Stimulated activated CD4-positive, alpha-beta T cell treated with anti-CD3 and anti-CD28 coated beads, Interleukin-15, amount 100 ng/mL, for 24 hours (primary cell): ENCODE results near the gene ROCK2.
"Not testable (repeated sequence)": the region's sequence is repeated elsewhere in the genome, so short reads cannot be mapped to it uniquely, and the experiment has no call there.

Experiments
- DNase-seq: peaks from one replicate; pipeline ENCODE4 v3.0.0-alpha.2; 2020

ROCK2 gene

DNA sequence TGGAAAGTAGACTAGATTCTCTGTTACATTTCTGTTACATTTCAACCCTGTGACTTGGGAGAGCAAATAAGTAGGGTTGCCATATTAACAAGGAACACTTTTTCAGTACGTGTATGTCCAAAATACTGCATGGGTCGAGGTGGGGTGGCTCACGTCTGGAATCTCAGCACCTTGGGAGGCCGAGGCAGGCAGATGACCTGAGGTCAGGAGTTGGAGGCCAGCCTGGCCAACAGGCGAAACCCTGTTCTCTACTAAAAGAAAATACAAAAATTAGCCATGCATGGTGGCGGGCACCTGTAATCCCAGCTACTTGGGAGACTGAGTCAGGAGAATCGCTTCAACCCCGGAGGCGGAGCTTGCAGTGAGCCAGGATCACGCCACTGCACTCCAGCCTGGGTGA is 178.0 kb downstream of the ROCK2 start:
- DNase-seq, result no peak

DNA sequence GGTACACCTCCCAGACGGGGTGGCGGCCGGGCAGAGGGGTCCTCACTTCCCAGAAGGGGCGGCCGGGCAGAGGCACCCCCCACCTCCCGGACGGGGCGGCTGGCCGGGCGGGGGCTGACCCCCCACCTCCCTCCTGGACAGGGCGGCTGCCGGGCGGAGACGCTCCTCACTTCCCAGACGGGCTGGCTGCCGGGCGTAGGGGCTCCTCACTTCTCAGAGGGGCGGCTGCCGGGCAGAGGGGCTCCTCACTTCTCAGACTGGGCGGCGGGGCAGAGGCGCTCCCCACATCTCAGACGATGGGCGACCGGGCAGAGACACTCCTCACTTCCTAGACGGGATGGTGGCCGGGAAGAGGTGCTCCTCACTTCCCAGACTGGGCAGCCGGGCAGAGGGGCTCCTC is 179.4 kb downstream of the ROCK2 start:
- DNase-seq, result not testable (repeated sequence)

DNA sequence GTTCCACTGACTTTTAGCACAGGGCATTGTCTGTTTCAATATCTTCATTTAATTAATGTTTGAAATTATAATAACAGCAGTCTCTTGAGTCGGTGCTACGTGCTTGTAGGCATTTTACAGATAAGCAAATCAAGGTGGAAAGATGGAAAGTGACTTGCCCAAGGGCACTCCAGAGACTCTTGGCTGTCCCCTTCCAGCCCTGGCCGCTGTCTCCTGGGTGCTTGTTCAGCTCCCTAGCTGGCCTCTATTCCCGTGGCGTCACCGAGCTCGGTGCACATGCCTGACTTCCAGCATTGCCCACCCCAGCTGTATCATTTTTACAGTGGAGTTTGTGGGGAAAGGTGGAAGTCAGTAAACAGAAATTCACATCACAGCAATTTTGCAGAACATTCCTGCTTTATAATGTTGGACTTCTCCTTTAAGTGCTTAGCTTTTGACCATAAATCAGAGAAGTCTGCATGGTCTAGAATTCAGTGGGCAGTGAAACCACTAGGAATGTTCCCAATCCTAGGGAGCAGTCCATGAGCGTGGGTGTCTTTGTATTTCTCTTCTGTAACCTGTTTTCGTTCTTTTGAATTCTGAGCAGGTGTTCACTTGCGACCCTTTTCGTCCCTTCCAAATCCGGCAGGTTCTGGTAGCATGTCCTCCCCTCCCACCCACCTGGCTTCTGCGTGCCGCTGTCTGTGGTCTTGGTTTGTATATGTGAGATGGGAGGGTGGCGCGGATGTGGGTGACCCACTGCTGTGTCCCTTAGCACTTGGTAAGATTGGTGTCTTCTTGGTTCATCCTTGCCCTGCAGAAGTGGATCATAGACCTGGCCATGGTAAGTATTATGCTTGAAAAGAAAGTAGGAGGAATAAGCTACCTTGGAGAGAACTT is 180.8 kb downstream of the ROCK2 start:
- no peak for DNase-seq

DNA sequence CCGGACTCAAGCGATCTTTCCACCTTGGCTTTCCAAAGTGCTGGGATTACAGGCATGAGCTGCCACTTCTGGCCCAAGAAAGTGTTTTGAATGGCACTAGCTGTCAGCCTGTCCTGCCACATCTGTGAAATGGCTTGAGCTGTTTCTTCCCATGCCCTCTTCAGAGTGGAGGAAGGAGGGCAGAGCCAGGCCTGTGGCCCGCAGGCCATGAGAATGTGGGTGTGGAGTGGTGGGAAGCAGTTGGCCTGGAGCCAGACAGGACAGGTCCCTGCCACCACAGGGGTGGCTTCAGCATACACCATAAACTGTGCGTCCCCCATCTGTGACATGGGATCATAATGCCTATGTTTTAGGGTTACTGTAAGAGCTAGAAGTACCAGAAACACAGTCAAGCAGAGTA is 182.7 kb downstream of the ROCK2 start:
- no peak for DNase-seq

DNA sequence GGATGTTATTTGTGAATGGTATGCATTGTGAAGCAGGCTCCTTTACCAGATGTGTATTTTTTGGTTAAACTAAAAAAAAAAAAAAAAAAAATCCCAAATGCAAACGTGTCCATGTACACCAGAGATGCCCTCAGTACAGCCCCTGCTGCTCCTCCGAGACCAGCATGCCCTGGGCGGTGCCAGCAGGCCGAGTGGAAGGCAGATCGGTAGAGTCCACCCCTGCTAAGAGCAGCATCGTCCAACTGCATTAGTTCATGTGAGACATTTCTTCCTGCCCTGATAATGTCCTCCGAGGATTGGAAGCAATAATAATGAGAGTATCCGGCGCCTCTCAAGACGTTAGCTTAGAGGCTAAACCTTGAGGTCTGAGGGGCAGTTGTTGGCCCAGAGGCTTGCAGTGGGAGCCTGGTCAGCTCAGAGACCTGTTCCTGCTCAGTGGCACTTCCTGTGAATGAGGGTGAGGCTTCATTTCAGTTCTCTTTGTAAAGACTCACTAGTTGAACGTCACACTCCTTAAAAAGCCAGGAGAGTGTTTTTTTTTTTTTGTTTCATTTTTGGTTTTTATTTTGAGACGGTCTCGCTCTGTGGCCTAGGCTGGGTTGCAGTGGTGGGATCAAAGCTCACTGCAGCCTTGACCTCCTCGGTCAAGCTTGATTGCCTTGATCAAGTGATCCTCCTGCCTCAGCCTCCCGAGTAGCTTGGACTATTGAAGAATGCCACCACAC is 183.5 kb downstream of the ROCK2 start:
- no peak for DNase-seq

DNA sequence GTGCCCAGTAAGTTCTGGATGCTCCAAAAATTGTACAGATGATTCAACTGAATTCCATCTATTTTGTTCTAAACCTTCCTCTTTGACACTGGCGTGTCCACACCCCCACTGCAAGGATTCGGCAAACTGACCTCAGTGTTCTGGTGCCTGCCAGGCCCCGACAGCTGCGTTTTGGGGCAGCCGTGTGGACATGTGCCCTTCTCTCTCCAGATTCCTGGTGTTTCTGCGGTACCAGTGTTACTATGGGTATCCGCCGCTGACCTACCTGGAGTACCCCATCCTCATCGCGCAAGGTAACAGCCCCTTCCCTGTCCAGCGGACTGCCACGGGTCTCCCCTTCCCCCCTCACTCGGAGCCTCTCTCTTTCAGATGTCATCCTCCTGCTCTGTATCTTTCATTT is 184.2 kb downstream of the ROCK2 start:
- DNase-seq, result no peak

DNA sequence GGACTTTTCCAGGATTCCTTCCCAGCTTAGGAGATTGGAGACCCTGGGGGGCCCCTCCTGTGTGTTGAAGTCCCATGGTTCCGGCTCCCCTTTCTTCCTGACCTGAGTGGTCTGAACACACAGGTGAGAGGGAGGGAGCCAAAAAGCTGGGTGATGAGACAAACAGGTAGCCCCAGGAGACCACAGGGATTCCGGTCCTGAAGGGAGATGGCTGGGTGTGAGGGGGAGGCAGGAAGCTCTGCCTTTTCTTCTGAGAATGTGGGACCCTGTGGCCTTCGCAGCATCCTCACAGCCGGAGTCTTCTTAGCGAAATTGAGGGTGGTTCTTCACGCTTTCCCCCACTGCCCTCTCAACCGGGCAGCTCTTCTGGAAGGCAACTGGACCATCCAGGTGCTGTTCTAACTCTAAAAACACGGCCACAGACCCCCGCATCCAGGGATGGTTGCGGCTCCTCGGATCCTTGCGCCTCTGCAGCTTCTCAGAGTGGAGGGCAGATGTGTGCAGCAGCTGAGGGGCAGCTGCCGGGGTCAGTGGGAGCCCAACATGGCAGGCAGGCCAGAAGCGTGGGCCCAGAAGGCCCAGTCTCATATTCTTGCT is 184.8 kb downstream of the ROCK2 start:
- DNase-seq, result no peak

DNA sequence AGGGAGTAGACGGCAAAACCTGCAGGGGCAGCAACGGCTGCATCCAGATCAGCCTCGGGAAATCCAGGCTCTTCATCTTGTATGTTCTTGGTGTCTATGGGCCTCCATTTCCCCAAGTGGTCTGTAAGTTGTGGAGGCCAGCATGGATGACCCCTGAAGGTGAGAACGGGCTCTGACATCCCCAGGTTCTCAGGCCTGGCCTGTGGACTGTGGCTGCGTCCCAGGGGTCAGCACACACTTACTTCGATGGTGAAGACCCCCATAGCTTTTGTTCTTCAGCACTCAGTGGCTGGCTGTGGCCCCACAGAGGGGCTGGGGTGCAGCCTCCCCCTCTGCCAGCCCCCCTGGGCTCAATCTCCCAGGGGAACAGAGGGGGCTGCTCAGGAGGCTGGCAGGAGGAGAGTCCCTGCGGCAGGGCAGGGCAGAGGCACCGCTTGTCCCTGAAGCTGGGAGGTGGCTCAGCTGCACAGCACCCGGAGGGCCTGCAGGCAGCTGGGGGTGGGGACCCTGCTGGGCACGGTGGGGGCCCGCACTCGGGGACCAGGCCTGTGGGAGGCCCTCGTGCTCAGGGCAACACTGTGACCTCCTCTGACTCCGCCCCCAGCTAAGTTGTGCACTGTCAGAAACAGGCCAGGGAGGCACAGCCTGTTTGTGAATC is 185.4 kb downstream of the ROCK2 start:
- DNase-seq, result no peak

DNA sequence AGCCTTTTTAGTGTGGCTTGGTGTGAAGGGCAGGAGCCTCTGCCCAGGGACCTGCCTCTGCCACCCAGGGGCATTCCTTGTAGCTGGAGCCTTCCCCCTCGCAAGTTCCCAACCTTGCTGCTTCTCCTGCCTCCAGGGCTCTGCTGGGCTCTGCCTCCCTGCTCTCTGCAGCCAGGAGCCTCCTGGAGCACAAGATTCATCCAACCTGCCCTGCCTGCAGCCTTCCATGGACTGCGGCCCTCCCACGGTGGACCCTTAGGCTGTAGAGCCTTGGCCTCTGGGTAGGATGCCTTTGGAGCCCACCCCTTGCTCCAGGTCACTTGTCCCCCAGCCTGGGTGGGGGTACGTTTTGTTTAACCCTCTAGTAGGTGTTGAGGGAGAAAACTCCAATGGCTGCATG is 186.7 kb downstream of the ROCK2 start:
- no peak for DNase-seq

DNA sequence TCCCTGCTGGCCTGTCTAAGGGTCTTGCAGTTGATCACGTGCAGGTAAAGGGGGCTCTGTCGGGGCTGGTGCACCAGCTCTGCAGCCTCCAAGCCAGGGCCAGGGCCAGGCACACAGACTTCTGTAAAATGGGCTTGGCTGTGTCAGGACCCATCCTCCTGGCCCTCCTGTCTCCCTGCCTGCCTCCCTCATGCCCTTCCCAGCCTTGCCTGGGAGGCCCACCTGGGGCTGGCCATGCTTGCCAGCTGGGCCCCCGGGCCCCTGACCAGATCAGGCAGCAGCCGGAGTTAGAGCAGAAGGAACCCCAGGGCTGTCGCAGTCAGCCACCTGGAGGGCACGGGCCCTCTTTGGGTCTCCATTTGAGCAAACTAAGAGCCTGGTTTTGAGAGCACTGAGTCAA is 187.1 kb downstream of the ROCK2 start:
- no peak for DNase-seq

DNA sequence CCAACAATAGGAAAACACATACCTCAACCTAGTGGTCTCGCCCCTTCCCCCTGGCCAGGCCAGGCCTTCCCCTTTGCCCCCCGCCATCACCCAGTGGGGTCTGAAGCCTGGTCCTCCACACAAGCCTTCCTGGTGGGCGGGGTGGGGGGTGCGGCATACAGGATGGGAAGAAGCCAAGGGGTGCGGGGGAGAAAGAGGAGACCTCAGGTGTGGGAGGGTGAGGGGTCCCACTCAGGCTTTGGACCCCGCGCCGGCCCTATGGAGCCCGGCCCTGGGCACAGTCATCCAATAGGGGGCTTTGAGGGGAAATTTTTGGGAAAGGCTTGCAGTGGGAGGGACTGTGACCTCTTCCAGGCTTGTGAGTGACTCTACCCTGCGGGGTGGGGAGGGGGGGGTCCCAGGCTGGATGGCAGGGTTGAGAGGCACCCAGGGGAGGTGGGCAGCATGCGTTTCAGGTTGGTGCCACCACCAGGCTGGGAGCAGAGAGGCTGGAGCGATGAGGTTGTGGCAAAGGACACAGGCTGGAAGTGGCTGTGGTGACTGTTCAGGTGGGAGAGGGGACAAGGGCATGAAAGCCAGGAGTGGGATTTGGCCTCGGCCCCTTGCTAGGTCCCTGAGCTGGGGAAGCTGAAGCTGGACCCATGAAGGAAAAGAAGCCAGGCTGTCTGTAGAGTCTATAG is 187.9 kb downstream of the ROCK2 start:
- no peak for DNase-seq

DNA sequence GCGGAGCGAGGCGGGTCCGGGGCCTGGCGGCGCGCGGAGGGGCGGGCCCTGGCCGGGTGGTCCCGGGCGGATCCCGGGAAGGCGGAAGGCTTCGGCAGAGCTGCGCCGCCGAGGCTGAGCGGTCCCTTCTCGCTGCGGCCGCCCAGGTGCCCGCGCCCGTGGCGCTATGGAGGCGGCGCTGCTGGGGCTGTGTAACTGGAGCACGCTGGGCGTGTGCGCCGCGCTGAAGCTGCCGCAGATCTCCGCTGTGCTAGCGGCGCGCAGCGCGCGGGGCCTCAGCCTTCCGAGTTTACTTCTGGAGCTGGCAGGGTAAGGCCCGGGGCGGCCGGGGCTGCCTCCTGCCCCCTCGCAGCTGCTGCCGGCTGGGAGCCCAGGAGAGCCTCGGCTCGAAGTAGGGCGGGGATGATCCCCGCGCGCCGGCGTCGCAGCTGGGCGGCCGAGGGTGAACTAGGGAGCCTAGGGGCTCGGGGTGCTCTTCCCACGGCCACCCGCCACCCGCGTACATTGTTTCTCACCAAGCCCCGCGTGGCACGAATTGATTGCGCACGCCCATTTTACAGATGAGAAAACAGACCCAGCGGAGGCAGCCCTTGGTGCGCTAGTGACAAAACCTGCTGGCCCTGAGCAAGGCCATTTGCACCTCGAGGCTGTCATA is 188.9 kb downstream of the ROCK2 start, which contains the start of gene SLC66A3:
TSS of gene SLC66A3 (plus strand) at position 87 of the 655 bp plus-strand sequence. CDS start at position 167, 80 bp downstream.
- no peak for DNase-seq

DNA sequence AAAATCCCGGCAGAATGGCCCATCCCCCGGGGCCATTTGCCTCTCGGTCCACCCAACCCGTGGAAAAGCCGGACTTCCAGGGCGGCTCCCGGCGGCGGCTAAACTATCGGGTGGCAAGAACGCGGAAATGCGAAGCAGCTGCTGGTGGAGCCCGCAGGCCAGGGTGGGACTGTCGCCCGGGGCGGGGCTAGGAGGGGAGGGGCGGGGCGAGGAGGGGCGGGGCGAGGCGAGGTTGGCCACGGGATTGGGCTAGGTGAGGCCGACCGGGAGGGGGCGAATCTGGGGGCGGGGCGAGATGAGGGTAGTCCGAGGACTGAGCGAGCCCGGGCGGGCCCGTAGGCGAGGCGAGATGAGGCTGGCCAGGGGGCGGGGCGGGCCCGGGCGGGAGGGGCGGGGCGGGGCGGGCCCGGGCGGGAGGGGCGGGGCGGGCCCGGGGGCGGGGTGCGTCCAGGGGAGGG is 189.5 kb downstream of the ROCK2 start:
- peak; percentile 99 for DNase-seq

DNA sequence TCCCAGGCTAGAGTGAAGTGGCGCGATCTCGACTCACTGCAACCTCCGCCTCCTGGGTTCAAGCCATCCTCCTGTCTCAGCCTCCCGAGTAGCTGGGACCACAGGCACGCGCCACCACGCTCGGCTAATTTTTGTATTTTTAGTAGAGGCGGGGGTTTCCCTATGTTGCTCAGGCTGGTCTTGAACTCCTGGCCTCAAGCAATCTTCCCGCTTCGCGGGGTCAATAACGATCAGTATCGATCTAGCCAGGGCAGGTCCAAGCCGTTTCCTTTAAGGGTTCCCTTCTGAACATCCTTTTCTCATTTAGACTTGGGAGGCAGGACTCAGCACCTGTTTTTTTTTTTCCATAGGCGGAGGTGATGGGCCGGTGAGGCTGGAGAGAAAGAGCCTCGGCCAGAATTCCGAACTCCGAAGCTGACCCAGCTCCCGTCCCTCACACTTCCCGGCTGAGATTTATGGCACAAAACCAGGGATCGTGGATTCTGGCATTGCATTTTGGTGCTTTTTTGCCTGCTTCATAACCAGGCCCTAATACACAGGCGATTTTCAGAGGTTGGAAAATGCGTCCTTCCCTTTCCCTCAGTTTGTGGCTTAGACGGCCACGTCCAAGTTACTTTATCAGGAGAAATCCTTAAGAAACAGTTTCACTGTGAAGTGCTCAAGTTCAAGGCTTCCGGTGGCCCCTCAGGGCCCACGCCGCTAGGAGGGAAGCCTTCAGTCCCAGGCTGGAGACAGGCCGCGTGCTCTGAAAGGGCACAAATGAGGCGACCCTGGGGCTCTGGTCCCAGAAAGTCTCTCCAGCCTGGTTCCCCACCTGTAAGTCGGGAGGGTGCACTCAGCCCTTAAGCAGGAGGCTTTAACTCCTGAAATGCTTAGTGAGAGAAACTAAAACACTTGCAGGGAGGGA is 190.2 kb downstream of the ROCK2 start:
- DNase-seq, result no peak

DNA sequence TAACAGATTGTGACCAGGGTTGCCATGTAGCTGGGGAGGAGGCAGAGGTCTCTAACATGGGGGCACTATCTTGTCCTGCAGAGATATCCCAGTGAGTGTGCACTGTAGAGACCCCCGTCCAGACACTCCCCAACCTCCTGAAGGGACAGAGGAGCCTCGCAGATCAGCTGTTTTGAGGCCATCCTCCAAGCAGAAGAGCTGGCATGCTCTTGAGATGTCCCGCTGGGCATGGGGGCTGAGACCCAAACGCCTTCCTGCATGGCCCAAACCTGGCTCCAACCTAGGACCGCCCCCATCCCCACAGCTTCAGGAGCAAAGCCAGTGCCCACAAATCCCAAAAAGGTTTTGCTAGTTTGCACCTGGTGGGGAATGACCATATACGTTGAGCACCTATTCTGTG is 191.8 kb downstream of the ROCK2 start:
- no peak for DNase-seq

DNA sequence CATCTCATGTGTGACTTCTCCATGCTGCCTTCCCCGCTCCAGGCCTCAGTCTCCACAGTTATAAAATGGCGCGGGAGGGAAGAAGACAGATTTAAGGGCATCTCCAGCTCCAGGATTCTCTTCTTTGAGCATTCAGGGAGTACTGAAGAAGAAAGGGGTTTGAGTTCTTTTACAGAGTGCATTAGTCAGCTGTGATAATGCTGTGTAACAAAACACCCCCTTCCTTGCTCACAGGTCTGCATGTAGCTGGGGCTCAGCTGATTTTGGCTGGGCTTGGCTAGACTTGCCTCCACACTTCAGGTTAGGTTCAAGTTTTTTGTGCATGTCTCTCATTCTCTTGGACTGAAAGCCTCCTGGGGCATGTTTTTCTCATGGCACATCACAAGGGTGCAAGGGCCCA is 197.2 kb downstream of the ROCK2 start:
- DNase-seq, result no peak

DNA sequence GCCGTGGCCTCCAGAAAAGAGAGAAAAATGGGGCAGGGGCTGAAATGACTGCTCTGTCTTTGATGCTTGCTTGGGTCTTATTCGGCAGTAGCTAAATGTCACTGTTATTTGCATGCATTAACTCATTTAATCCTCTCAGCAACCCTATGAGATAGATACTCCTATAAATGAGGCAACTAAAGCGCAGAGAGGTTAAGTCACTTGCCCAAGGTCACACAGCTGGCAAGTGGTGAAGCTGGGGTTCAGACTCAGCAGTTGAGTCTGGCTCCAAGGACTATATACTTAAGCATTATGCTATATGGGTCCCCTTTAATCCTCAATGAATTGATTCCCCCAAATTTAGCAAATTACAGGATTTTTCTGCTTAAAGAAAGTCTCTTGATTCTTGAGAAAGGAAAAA is 198.4 kb downstream of the ROCK2 start:
- DNase-seq, result no peak

DNA sequence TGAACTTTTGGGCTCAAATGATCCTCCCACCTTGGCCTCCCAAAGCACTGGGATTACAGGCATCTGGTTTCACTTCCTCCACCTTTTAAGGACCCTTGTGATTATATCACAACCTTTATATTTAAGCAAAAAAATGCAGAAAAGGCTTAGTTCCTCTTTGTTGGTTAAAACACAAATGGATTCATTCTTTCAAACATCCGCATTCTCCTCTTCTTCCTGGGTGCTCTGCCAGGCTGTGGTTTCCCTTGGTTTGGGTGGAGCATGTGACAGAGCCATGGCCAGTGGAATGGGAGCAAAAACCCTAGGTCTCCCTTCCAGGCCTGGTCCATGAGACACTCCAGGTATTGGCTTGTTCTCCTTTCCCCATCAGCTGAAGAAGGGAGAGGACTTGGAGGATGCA is 199.1 kb downstream of the ROCK2 start:
- no peak for DNase-seq

DNA sequence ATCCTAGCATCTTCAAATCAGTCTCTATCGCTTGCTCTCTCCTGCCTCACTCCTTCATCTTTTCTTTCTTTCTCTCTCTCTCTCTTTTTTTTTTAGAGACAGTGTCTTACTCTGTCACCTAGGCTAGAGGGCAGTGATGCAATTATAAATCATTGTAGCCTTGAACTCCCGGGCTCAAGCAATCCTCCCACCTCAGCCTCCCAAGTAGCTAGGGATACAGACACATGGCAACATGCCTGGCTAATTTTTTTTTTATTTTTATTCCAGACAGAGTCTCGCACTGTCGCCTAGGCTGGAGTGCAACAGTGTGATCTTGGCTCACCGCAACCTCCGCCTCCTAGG is 199.7 kb downstream of the ROCK2 start:
- DNase-seq, result no peak

DNA sequence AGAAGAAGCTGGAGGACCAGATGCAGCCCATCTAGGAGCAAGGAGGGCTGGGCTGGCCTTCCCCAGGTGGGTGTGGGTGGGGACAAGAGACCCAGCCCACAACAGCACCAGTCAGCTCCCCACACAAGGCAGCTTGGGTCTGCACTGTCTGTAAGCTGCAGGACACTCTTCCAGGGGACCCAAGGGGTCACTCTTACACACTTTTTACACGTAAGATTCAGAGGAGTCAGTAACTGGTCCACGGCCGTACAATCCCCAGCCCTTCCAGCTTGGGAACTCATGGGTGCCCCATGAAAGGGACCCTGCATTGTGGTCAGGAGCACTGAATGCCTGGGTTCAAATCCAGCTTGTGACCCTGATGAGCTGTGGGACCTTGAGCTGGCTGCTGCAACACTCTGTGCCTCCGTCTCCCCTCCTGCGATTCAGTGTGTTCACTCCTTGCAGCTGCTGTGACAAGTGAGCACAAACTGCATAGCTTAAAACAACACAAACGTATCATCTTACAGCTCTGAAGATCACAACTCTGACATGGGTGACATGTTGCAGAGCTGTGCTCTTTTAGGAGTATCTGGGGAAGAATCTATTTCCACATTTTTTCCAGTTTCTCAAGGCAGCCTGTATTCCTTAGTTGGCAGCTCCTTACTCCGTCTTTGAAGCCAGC is 200.2 kb downstream of the ROCK2 start:
- DNase-seq, result no peak

DNA sequence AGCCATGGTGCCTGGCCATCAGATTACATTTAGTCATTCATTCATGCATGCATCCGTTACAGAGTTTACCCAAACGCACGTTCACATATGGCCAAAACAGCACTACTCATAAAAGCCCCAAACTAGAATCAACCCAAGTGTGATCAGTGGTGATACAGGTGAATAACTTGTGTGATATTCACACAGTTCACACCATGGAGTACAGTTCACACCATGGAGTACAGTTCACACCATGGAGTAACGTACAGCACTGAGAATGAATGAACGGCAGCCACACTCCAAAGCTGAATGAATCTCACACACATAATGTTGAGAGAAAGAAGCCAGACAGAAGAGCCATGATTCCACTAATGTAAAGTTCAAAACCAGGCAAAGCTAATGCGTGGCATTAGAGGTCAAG is 201.4 kb downstream of the ROCK2 start:
- no peak for DNase-seq
